HepG2 (cell line): ENCODE results near the gene HSD11B1. TPM values are rescaled to one million over a fixed set of nuclear protein-coding genes. Genes with fewer than 3 reads are reported as not detected.

Source experiments
- AGO2 ChIP-seq: fragments of 200-400 bp; formaldehyde crosslinking; optimal IDR thresholded peaks from 2 replicates; pipeline ENCODE3; 2017; ENCODE audit warnings: mild to moderate bottlenecking, low read depth, low read length, moderate library complexity
- ATRX ChIP-seq: sonication (generic); formaldehyde crosslinking; IDR thresholded peaks from 2 replicates; pipeline ENCODE4 v1.4.0; 2020; ENCODE audit warnings: missing genetic modification reagents, borderline replicate concordance
- CHD4 ChIP-seq: fragments of 200-600 bp; sonication (generic); IDR thresholded peaks from 2 replicates; pipeline ENCODE4 v1.7.0; 2017; ENCODE audit warnings: mild to moderate bottlenecking, low read length, borderline replicate concordance
- ELF1 ChIP-seq: sonication (generic); formaldehyde crosslinking; IDR thresholded peaks from 2 replicates; pipeline ENCODE4 v1.4.0; 2020; ENCODE audit warnings: missing genetic modification reagents
- KDM2A ChIP-seq: sonication (generic); formaldehyde crosslinking; IDR thresholded peaks from 2 replicates; pipeline ENCODE4 v1.4.0; 2020; ENCODE audit warnings: low read depth, missing genetic modification reagents, borderline replicate concordance
- MED13 ChIP-seq: sonication (generic); formaldehyde crosslinking; IDR thresholded peaks from 2 replicates; pipeline ENCODE4 v1.5.0; 2020; ENCODE audit warnings: missing genetic modification reagents
- NCOR1 ChIP-seq: fragments of 200-600 bp; sonication (generic); IDR thresholded peaks from 2 replicates; pipeline ENCODE4 v1.7.0; 2017; ENCODE audit warnings: antibody characterized with exemption, low read length, borderline replicate concordance
- NFAT5 ChIP-seq: sonication (generic); formaldehyde crosslinking; IDR thresholded peaks from 2 replicates; pipeline ENCODE4 v1.4.0; 2020; ENCODE audit warnings: missing genetic modification reagents
- PAF1 ChIP-seq: IDR thresholded peaks from 2 replicates; pipeline ENCODE4 v1.6.1; 2016; ENCODE audit warnings: missing genetic modification reagents, missing compliant biosample characterization
- POLR2AphosphoS5 ChIP-seq: IDR thresholded peaks from 2 replicates; pipeline ENCODE4 v1.6.1; 2012; ENCODE audit warnings: low read depth, low read length
- RBFOX2 ChIP-seq: fragments of 200-400 bp; formaldehyde crosslinking; IDR thresholded peaks from 2 replicates; pipeline ENCODE4 v1.6.1; 2017; ENCODE audit warnings: low read depth, mild to moderate bottlenecking, low read length
- SKI ChIP-seq: fragments of 450-650 bp; IDR thresholded peaks from one replicate; pipeline ENCODE4 v1.6.1; 2018; ENCODE audit warnings: mild to moderate bottlenecking; ENCODE audit not compliant: partially characterized antibody
- SP5 ChIP-seq: IDR thresholded peaks from 2 replicates; pipeline ENCODE4 v1.6.1; 2016; ENCODE audit warnings: low read depth, borderline replicate concordance
- STAG1 ChIP-seq: sonication (generic); formaldehyde crosslinking; IDR thresholded peaks from 2 replicates; pipeline ENCODE4 v1.4.0; 2020; ENCODE audit warnings: missing genetic modification reagents
- ZBTB8A ChIP-seq: sonication (generic); formaldehyde crosslinking; IDR thresholded peaks from 2 replicates; pipeline ENCODE4 v1.4.0; 2020; ENCODE audit warnings: mild to moderate bottlenecking, low read depth, missing genetic modification reagents, borderline replicate concordance
- ZNF282 ChIP-seq: fragments of 450-650 bp; IDR thresholded peaks from 2 replicates; pipeline ENCODE4 v1.6.1; 2018; ENCODE audit not compliant: partially characterized antibody
- ZXDC ChIP-seq: sonication (generic); formaldehyde crosslinking; IDR thresholded peaks from 2 replicates; pipeline ENCODE4 v1.5.0; 2020; ENCODE audit warnings: mild to moderate bottlenecking, missing genetic modification reagents
- polyA plus RNA-seq, 8 experiments: library from polyadenylated mRNA; depleted of rRNA in 3 of 8; stranded (reverse) in 7 of 8; unstranded in 1 of 8; fragments of >200 nt; fragmentation: Illumina TruSeq in 4 of 8; extraction: Trizol in 4 of 8; gene quantifications; 2 replicates each; pipeline versions ENCODE4 v1.2.1 to v1.2.3, GENCODE V29; 2011 to 2016; ENCODE audit warnings: low read depth in 4 of 8, missing spikeins in 1 of 8, mixed read lengths in 1 of 8; ENCODE audit not compliant: insufficient read depth in 1 of 8
- total RNA-seq, 5 experiments: library from RNA; depleted of rRNA; stranded (reverse); fragments of >200 nt; fragmentation: Illumina TruSeq; extraction: Trizol; gene quantifications; 2 replicates each; pipeline ENCODE4 v1.2.3, GENCODE V29; 2016; ENCODE audit warnings: low read depth in 1 of 5
- TF ChIP-seq, protein P1 (sequence below): IDR thresholded peaks from 2 replicates; pipeline ENCODE4 v1.6.1; 2012; ENCODE audit warnings: inconsistent platforms
- TF ChIP-seq, protein P2 (sequence below): sonication (generic); formaldehyde crosslinking; IDR thresholded peaks from 2 replicates; pipeline ENCODE4 v1.4.0; 2020; ENCODE audit warnings: missing genetic modification reagents, mild to moderate bottlenecking, borderline replicate concordance

HSD11B1 gene
- total and polyA plus RNA-seq, 2 of the 13 experiments (the other 11 are each of a cell fraction or from before 2014, with no cell fraction given) = not detected

- TF ChIP-seq SKI (peak; percentile 50), ZBTB8A (CRISPR knock-in tag) (no peak), NCOR1 (no peak), ZXDC (no peak), STAG1 (CRISPR knock-in tag) (peak; percentile 52), MED13 (no peak), CHD4 (no peak), ATRX (no peak), PAF1 (CRISPR knock-in tag) (no peak), SP5 (CRISPR knock-in tag) (peak; percentile 87), ZNF282 (no peak), POLR2AphosphoS5 (no peak), RBFOX2 (no peak), ELF1 (no peak), KDM2A (CRISPR knock-in tag) (peak; percentile 71), AGO2 (no peak), NFAT5 (CRISPR knock-in tag) (no peak)
- TF ChIP-seq, protein P1, sequence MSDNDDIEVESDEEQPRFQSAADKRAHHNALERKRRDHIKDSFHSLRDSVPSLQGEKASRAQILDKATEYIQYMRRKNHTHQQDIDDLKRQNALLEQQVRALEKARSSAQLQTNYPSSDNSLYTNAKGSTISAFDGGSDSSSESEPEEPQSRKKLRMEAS = peak; percentile 60
- TF ChIP-seq, protein P2, sequence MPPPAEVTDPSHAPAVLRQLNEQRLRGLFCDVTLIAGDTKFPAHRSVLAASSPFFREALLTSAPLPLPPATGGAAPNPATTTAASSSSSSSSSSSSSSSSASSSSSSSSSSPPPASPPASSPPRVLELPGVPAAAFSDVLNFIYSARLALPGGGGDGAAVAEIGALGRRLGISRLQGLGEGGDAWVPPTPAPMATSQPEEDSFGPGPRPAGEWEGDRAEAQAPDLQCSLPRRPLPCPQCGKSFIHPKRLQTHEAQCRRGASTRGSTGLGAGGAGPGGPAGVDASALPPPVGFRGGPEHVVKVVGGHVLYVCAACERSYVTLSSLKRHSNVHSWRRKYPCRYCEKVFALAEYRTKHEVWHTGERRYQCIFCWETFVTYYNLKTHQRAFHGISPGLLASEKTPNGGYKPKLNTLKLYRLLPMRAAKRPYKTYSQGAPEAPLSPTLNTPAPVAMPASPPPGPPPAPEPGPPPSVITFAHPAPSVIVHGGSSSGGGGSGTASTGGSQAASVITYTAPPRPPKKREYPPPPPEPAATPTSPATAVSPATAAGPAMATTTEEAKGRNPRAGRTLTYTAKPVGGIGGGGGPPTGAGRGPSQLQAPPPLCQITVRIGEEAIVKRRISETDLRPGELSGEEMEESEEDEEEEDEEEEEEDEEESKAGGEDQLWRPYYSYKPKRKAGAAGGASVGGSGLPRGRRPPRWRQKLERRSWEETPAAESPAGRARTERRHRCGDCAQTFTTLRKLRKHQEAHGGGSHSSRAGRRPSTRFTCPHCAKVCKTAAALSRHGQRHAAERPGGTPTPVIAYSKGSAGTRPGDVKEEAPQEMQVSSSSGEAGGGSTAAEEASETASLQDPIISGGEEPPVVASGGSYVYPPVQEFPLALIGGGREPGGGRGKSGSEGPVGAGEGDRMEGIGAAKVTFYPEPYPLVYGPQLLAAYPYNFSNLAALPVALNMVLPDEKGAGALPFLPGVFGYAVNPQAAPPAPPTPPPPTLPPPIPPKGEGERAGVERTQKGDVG (CRISPR knock-in tag) = peak; percentile 40; the same call in 1 of the 2 replicates
These were observed 43.1 kb downstream of the HSD11B1 start (continued) for GRCh38 chr1:209747580-209748262.
